Esophagus muscularis mucosa (tissue), 4 donors: Measurements from ENCODE around the gene ZFAND2B. TPM values are rescaled to one million over a fixed set of nuclear protein-coding genes. Genes with fewer than 3 reads are reported as not detected.

ENCODE experiments used
- DNase-seq: peaks from one replicate; pipeline ENCODE4 v3.0.0-alpha.2; 2017; ENCODE audit errors: extremely low spot score
- H3K27ac ChIP-seq, 4 donors: fragments of 200-600 bp; sonication (generic); replicated peaks in 1 of 4; 1 replicate in 3 of 4; 2 replicates in 1 of 4; pipeline ENCODE4 v1.5.1; 2016 to 2019; ENCODE audit warnings: mild to moderate bottlenecking in 1 of 4
- H3K27me3 ChIP-seq, 4 donors: fragments of 200-600 bp; sonication (generic); one replicate each; pipeline versions ENCODE4 v1.5.1 to v1.6.0; 2016 to 2019
- H3K36me3 ChIP-seq, 4 donors: fragments of 200-600 bp; sonication (generic); one replicate each; pipeline ENCODE4 v1.5.1; 2016 to 2019
- H3K4me1 ChIP-seq, 4 donors: fragments of 200-600 bp; sonication (generic); one replicate each; pipeline ENCODE4 v1.5.1; 2016 to 2019
- H3K4me3 ChIP-seq, 4 donors: fragments of 200-600 bp; sonication (generic); 1 replicate in 2 of 4; 2 replicates in 2 of 4; pipeline ENCODE4 v1.5.1; 2016 to 2019; ENCODE audit warnings: mild to moderate bottlenecking in 4 of 4, moderate library complexity in 1 of 4
- H3K9me3 ChIP-seq, 4 donors: fragments of 200-600 bp; sonication (generic); 1 replicate in 3 of 4; 2 replicates in 1 of 4; pipeline ENCODE4 v1.5.1; 2016 to 2019
- CTCF ChIP-seq, 3 experiments: fragments of 200-600 bp in 2 of 3; fragments of 450-650 bp in 1 of 3; sonication (generic) in 2 of 3; IDR thresholded peaks; one replicate each; pipeline ENCODE4 v1.5.1; 2017 to 2019; ENCODE audit warnings: antibody characterized with exemption in 3 of 3, mild to moderate bottlenecking in 2 of 3, moderate library complexity in 1 of 3
- EP300 ChIP-seq: sonication (generic); formaldehyde crosslinking; IDR thresholded peaks from one replicate; pipeline ENCODE4 v1.6.1; 2017; ENCODE audit warnings: antibody characterized with exemption
- POLR2A ChIP-seq: fragments of 450-650 bp; IDR thresholded peaks from one replicate; pipeline ENCODE4 v1.6.1; 2017; ENCODE audit warnings: antibody characterized with exemption, moderate library complexity, mild to moderate bottlenecking, low read depth
- POLR2AphosphoS5 ChIP-seq, 2 donors: sonication (generic); formaldehyde crosslinking; IDR thresholded peaks; one replicate each; pipeline ENCODE4 v1.6.1; 2017; ENCODE audit warnings: antibody characterized with exemption in 2 of 2
- WGBS: methylation state at CpG from one replicate; pipeline ENCODE4 v1.1.5; 2018; 5-methylcytosine and 5-hydroxymethylcytosine counted together
- intact Hi-C: fragments of 100-400 bp; cut with DNase I; formaldehyde crosslinking; loops from one replicate; pipeline ENCODE4 v1.15.1; 2023
- total RNA-seq, 4 donors: library from RNA; depleted of rRNA; stranded (reverse); fragments of >200 nt; gene quantifications; one replicate each; pipeline versions ENCODE4 v1.1.0 to v1.2.1, GENCODE V29; 2016

The ZFAND2B gene
- total RNA-seq, 4 donors from 2014 or later = 27.0 to 50.1 (median 36.9) TPM

DNA sequence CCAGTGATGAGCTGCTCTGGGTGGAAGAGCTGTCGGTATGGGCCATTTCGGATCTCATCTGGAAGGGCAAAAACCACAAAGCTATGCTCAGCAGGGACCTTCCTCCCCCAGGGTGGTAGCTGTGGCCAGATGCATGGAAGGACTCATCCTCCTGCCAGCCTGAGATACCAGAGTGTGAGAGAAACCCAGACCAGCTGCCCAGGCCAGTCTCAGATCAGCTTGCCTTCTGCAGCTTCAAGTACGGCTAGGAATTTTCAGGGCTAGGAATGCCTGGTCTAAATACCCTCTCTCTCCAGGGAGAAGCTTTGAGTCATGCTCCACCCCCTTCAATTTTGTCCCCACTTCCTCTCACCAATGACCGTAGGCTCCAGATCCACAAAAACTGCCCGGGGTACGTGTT is 45.1 kb downstream of the ZFAND2B start:
- peaks cover 54 to 85% (median 76%) of the 10 kb centered on the region in 4 donors for H3K4me1 ChIP-seq
- H3K9me3 ChIP-seq = no peaks in the 10 kb centered on the region
- no peaks in the 10 kb centered on the region for H3K27me3 ChIP-seq
- peaks cover 7 to 44% (median 34%) of the 10 kb centered on the region in 4 donors for H3K36me3 ChIP-seq
- intact Hi-C loops = no loop called here
- peak overlapping the region in 1 of 4 donors; percentile 81 for H3K4me3 ChIP-seq
- no peak for TF ChIP-seq POLR2AphosphoS5 (IDR thresholded peaks at IDR 0.05)
- no peak for TF ChIP-seq CTCF (IDR thresholded peaks at IDR 0.05)
- no peak for TF ChIP-seq POLR2A
- TF ChIP-seq EP300 = no peak
- WGBS = 82% methylated on average over 5 of the region's 6 CpGs
- DNase-seq = no peak
- peak overlapping the region; percentile 83 to 89 (median 85) for H3K27ac ChIP-seq

GRCh38 chr2:219252084-219252483 is 45.5 kb downstream of the ZFAND2B start:
- H3K4me1 ChIP-seq = peaks cover 50 to 81% (median 72%) of the 10 kb centered on the region in 4 donors
- no peaks in the 10 kb centered on the region for H3K27me3 ChIP-seq
- TF ChIP-seq POLR2A (no peak), POLR2AphosphoS5 (IDR thresholded peaks at IDR 0.05) (no peak), CTCF (IDR thresholded peaks at IDR 0.05) (no peak), EP300 (no peak)
- no peak for DNase-seq
- H3K27ac ChIP-seq = peak overlapping the region; percentile 83 to 89 (median 85)
- intact Hi-C loops = no loop called here
- H3K4me3 ChIP-seq = peak overlapping the region; percentile 65 to 81 (median 76)
- H3K9me3 ChIP-seq = no peaks in the 10 kb centered on the region
- peaks cover 7 to 40% (median 34%) of the 10 kb centered on the region in 4 donors for H3K36me3 ChIP-seq
- WGBS = 67% methylated on average over 4 of the region's 5 CpGs

- TF ChIP-seq EP300 = no peak
- no peak for TF ChIP-seq POLR2AphosphoS5 (IDR thresholded peaks at IDR 0.05)
- no peak for TF ChIP-seq CTCF (IDR thresholded peaks at IDR 0.05)
- TF ChIP-seq POLR2A = no peak
- H3K36me3 ChIP-seq = peaks cover 7 to 35% (median 30%) of the 10 kb centered on the region in 4 donors
- WGBS = 12% methylated on average over 9 of the region's 9 CpGs
- no peak for DNase-seq
- peak overlapping the region; percentile 83 to 89 (median 85) for H3K27ac ChIP-seq
- no peaks in the 10 kb centered on the region for H3K27me3 ChIP-seq
- H3K9me3 ChIP-seq = no peaks in the 10 kb centered on the region
- peak overlapping the region; percentile 65 to 81 (median 76) for H3K4me3 ChIP-seq
- H3K4me1 ChIP-seq = peaks cover 45 to 77% (median 67%) of the 10 kb centered on the region in 4 donors
- intact Hi-C loops = no loop called here
These were observed 46.0 kb downstream of the ZFAND2B start for GRCh38 chr2:219252570-219252899.

DNA sequence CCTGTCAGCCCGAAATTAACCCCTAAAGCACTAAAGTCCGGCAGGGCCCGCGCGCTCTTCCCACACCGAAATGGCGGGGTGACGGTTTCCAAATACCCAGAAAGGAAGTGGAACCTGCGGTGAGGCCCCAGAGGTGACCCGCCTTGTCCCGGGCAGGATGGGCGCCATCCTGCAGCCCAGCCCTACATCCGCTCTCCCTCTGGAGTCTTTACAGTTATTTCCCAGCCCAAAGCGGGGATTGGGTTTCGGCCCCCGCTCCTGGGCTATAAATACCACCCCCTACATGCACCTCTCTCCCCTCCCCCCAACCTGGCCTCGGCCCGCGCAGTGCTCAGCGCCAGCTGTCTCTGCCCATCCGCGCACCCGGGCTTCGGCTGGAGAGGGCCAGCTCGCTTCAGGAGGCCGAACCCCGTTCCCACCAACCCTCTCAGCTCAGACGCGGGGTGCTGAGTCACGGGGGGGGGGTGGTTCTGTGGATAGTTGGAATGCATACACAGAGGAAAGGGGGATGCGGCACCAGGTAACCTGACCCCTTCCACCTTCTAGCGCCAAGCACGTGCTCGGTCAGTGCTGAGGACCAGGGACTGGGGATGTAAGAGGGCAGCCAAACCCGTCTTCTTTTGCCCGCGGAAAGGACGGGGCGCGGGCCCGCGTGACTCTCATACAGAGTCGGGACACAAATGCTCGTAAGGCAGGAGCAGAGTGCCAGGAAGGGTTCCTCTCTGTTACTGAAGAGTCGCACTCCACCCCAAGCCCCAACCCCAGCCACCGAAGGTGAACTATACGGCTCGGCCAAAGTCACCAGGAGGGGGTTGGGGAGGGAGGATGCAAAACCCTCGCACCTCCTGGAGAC is 46.5 kb downstream of the ZFAND2B start, which contains the start of gene TUBA4B:
Gene TUBA4B, plus strand, starts transcription at position 344 of the 853 bp plus-strand sequence. Its CDS starts 165 bp downstream, at position 509.
- Histone ChIP-seq H3K27ac (peak within 1 kb of the TSS; percentile 83 to 89 (median 85)), H3K4me3 (peak within 1 kb of the TSS; percentile 65 to 81 (median 76)), H3K27me3 (peaks cover 0 to 5% (median 0%) of the 10 kb centered on the region in 4 donors), H3K36me3 (peaks cover 7 to 29% (median 24%) of the 10 kb centered on the region in 4 donors), H3K4me1 (peaks cover 44 to 71% (median 64%) of the 10 kb centered on the region in 4 donors), H3K9me3 (no peaks in the 10 kb centered on the region)
- no peak for DNase-seq
- no peak for TF ChIP-seq CTCF (IDR thresholded peaks at IDR 0.05)
- no peak for TF ChIP-seq POLR2AphosphoS5 (IDR thresholded peaks at IDR 0.05)
- peak; percentile 21 for TF ChIP-seq POLR2A
- no peak for TF ChIP-seq EP300
- 4% methylated on average over 39 of the region's 49 CpGs for WGBS
- intact Hi-C loops = no loop called here
